A549 (cell line): ENCODE measurements around the gene RPLP2.

Source experiments
- CEBPB ChIP-seq, 2 experiments: fragments of >200 bp in 1 of 2; sonication (Bioruptor Twin) in 1 of 2; formaldehyde crosslinking in 1 of 2; IDR thresholded peaks; 2 replicates each; pipeline ENCODE4 v1.6.1; 2012 to 2016
- MYC ChIP-seq: IDR thresholded peaks from 2 replicates; pipeline ENCODE4 v1.6.1; 2012; ENCODE audit warnings: mild to moderate bottlenecking, inconsistent platforms, low read length, improper control_type of control experiment, borderline replicate concordance
- POLR2A ChIP-seq: IDR thresholded peaks from 2 replicates; pipeline ENCODE4 v1.6.1; 2012; ENCODE audit warnings: mild to moderate bottlenecking, low read length
- RAD21 ChIP-seq, 2 experiments: fragments of >200 bp in 1 of 2; sonication (Bioruptor Twin) in 1 of 2; formaldehyde crosslinking in 1 of 2; IDR thresholded peaks in 1 of 2; conservative IDR thresholded peaks in 1 of 2; 2 replicates in 1 of 2; 3 replicates in 1 of 2; pipeline ENCODE4 v1.6.1; 2012 to 2018; ENCODE audit warnings: inconsistent platforms in 1 of 2
- RCOR1 ChIP-seq: fragments of 150-350 bp; IDR thresholded peaks from 2 replicates; pipeline ENCODE4 v1.6.1; 2014; ENCODE audit warnings: antibody characterized with exemption, low read length, low read depth
- TF ChIP-seq, protein P1 (sequence below): fragments of >200 bp; sonication (Bioruptor Twin); formaldehyde crosslinking; IDR thresholded peaks from 3 replicates; pipeline ENCODE4 v1.5.1; 2016

DNA sequence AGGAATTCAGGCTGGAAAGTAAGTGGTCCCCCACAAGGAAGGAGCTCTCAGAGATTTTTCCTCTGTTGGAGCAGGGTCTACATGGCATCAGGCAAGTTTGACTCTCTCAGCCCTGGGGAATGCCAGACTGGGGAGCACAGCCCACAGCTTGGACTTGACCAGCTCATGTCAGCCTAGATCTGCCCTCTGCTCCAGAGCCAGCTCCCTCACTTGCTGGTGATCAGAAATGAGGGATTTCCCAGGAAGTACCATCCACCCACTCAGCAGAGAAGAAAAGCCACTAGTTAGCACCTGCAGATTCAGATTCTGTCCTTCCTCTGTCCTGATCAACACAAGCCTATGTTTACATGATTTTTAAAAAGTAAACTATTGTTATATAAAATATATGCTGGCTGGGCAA, 49.5 kb upstream of the RPLP2 start:
- TF ChIP-seq MYC: no peak
- TF ChIP-seq, protein P1, sequence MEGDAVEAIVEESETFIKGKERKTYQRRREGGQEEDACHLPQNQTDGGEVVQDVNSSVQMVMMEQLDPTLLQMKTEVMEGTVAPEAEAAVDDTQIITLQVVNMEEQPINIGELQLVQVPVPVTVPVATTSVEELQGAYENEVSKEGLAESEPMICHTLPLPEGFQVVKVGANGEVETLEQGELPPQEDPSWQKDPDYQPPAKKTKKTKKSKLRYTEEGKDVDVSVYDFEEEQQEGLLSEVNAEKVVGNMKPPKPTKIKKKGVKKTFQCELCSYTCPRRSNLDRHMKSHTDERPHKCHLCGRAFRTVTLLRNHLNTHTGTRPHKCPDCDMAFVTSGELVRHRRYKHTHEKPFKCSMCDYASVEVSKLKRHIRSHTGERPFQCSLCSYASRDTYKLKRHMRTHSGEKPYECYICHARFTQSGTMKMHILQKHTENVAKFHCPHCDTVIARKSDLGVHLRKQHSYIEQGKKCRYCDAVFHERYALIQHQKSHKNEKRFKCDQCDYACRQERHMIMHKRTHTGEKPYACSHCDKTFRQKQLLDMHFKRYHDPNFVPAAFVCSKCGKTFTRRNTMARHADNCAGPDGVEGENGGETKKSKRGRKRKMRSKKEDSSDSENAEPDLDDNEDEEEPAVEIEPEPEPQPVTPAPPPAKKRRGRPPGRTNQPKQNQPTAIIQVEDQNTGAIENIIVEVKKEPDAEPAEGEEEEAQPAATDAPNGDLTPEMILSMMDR: no peak
- no peak for TF ChIP-seq POLR2A
- TF ChIP-seq RAD21 (conservative IDR thresholded peaks at IDR 0.05 in 1 of 2, IDR thresholded peaks at IDR 0.05 in 1 of 2): no peak
- TF ChIP-seq CEBPB (IDR thresholded peaks at IDR 0.05): no peak
- no peak for TF ChIP-seq RCOR1
